Sigmoid colon (tissue), 4 donors: ENCODE results near the gene KCNT1.

ENCODE experiments used
- CTCF ChIP-seq, 4 experiments: fragments of 450-650 bp in 3 of 4; fragments of 200-600 bp in 1 of 4; IDR thresholded peaks; one replicate each; pipeline ENCODE4 v1.5.1; 2016 to 2019; ENCODE audit warnings: antibody characterized with exemption in 4 of 4, mild to moderate bottlenecking in 3 of 4, moderate library complexity in 2 of 4
- EP300 ChIP-seq, 4 donors: sonication (generic); formaldehyde crosslinking; IDR thresholded peaks; one replicate each; pipeline ENCODE4 v1.6.1; 2017; ENCODE audit warnings: antibody characterized with exemption in 4 of 4
- POLR2A ChIP-seq, 2 donors: fragments of 450-650 bp; IDR thresholded peaks; one replicate each; pipeline ENCODE4 v1.6.1; 2016; ENCODE audit warnings: antibody characterized with exemption in 2 of 2, mild to moderate bottlenecking in 2 of 2, moderate library complexity in 2 of 2

GRCh38 chr9:135746565-135746964, 44.6 kb downstream of the KCNT1 start:
- TF ChIP-seq CTCF (IDR thresholded peaks at IDR 0.05) = no peak
- TF ChIP-seq POLR2A (IDR thresholded peaks at IDR 0.05) = no peak
- TF ChIP-seq EP300 (IDR thresholded peaks at IDR 0.05) = no peak
